ENCODE measurements around the gene ZNF784.

Gene ZNF784, protein sequence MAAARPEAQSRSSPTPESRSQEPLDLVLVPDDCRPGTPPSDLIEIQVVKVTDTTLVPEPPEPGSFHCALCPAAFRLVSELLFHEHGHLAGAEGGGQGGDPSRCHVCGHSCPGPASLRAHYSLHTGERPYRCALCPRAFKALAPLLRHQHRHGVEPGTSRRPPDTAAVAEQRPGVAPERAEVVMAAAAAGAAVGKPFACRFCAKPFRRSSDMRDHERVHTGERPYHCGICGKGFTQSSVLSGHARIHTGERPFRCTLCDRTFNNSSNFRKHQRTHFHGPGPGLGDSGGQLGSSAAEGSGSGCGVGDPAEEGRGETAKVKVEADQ

GRCh38 chr19:55624109-55625003, at the start of gene ZNF784:
Gene ZNF784, minus strand, starts transcription at chr19:55624566. Its CDS starts 5 bp downstream, at chr19:55624561.
- DNase-seq (ENCODE audit: insufficient read length, low spot score) = peak; percentile 98
- TF ChIP-seq POLR2A (IDR thresholded peaks at IDR 0.05; ENCODE audit: low read depth, low read length) = peak; percentile 70
- FAIRE-seq = no peak

DNA sequence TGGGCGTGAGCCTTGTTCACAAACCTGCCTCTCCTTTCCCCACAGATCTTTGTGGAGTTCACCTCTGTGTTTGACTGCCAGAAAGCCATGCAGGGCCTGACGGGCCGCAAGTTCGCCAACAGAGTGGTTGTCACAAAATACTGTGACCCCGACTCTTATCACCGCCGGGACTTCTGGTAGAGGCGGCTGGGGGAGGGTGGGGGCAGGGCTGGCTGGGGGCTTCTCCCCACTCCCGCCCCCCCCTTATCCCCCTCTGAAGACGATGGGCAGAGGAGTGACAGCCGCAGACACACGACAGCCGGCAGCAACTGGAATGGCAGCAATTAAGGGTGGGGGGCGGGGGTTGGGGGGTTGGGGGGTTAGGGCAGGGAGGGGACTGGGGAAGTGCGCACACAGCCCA, 49.5 kb upstream of the ZNF784 start:
- FAIRE-seq = no peak
- 0 out of 2 replicates have a peak, but pooled peaks have one; percentile 5 for TF ChIP-seq POLR2A (IDR thresholded peaks at IDR 0.05; ENCODE audit: low read depth, low read length)
- no peak for DNase-seq (ENCODE audit: insufficient read length, low spot score)

DNA sequence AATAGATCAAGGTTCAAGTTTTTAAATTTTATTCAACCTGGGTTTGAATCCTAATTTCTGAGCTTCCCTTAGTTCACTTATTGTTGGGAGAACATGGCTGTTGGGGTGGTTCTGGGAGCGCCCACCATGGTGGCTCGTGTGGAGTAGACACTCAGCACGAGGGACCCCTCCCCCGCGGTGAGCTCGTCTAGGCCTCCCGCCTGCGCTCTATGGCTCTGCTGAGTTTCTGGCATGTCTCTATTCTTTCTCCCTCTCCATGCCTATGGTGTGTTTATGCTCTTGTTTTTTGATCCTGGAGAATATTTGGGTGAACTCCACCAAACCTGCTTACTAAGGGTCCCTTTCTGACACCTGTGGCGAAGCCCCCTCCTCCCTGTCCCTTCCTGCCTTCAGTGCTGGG, 49.1 kb upstream of the ZNF784 start:
- no peak for DNase-seq (ENCODE audit: insufficient read length, low spot score)
- no peak for TF ChIP-seq POLR2A (IDR thresholded peaks at IDR 0.05; ENCODE audit: low read depth, low read length)
- no peak for FAIRE-seq

DNA sequence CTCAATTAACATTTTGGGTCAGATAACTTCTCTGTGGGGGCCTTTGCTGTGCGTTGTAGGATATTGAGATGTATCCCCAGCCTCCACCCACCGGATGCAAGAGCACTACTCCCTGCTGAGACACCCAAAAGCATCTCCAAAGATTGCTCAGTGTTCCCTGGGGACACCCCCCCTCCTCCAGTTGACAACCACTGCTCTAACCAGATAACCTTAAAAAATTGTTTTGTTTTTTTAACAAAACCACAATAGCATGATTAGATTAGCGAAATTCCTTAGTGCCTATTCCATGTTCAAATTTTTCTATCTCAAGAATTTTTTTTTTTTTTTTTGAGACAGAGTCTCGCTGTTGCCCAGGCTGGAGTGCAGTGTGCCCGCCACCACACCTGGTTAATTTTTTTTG, 48.1 kb upstream of the ZNF784 start:
- FAIRE-seq (no peak), DNase-seq (ENCODE audit: insufficient read length, low spot score) (peak; percentile 72)
- TF ChIP-seq POLR2A (IDR thresholded peaks at IDR 0.05; ENCODE audit: low read depth, low read length) = no peak

DNA sequence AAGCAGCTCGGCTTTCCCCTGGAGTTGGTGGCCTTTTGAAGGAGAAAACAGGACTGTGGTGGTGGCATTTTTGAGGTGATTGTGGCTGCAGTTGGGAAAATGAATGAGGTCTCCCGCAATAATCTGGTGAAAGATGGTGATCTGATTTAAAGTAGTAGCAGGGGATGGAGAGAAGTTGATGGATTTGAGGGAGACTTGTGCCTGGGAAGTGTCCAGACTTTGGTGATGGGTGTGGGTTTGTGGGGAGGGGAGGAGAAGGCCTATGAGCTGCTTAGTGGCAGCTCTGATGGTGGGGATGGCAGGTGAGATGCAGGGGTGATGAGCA, 46.6 kb upstream of the ZNF784 start:
- no peak for TF ChIP-seq POLR2A (IDR thresholded peaks at IDR 0.05; ENCODE audit: low read depth, low read length)
- DNase-seq (ENCODE audit: insufficient read length, low spot score) (no peak), FAIRE-seq (no peak)

DNA sequence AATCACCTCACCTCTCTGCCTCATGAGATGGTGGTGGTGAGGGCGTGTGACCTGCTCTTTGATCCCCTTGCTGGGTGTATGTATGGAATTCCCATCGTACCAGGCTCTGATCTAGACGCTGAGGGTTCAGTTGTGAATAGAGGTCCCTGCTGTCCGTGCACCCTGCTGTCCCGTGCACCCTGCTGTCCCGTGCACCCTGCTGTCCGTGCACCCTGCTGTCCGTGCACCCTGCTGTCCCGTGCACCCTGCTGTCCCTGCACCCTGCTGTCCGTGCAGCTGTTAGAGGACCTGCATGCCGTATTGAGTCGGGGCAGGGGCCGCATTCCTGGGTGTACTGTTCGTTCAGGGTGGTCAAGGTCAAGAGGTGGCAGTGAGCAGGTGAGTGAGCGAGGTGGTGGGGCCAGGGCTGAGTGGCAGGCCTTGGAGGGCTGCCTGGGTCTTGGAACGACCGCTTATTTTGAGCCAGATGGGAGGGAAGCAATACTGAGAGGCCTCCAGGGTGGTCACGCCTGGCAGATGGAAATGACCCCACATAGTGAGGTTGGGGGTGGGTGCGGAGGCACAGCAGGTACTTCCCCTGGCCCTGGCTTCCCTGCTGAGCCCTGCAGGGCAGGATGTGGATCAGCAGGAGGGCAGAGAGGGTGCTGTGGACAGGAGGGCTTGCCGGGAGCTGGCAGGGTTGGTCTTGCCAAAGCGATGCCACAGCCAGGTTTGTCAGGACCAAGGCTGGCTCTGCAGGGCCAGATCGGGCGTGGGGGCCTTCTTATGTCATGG, 46.1 kb upstream of the ZNF784 start:
- 0 out of 2 replicates have a peak, but pooled peaks have one; percentile 15 for TF ChIP-seq POLR2A (IDR thresholded peaks at IDR 0.05; ENCODE audit: low read depth, low read length)
- FAIRE-seq = peak; percentile 93
- peak; percentile 98 for DNase-seq (ENCODE audit: insufficient read length, low spot score)

- no peak for TF ChIP-seq POLR2A (IDR thresholded peaks at IDR 0.05; ENCODE audit: low read depth, low read length)
- no peak for DNase-seq (ENCODE audit: insufficient read length, low spot score)
- no peak for FAIRE-seq
Measured at GRCh38 chr19:55669418-55670279, 45.3 kb upstream of the ZNF784 start.

DNA sequence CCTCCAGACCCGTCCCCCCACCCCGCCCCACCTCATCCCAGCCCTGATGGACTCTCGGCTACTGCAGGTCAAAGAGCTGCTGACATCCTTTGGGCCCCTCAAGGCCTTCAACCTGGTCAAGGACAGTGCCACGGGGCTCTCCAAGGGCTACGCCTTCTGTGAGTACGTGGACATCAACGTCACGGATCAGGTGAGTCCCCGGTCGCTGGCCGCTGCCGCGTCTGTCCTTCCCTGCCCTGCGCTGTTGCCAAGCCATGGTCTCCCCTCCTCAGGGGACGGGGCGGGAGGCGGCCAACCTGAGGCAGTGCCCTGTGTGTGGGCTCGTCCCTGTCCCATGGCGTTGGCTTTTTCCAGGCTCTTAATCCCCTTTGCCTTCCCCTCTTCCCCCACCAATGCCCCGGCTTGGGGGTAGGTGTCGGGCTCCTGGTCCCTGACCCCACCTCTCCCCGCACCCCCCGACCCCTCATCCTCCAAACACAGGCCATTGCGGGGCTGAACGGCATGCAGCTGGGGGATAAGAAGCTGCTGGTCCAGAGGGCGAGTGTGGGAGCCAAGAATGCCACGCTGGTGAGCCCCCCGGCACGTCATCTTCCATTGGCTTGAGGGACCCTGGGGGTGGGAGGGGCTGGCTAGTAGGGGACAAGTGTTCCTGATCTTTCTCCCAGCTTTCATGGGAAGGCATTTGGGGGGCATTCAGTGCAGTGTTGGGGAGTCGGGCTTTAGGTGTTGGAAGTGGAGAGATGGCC, 44.4 kb upstream of the ZNF784 start:
- FAIRE-seq (no peak), DNase-seq (ENCODE audit: insufficient read length, low spot score) (no peak)
- no peak for TF ChIP-seq POLR2A (IDR thresholded peaks at IDR 0.05; ENCODE audit: low read depth, low read length)

DNA sequence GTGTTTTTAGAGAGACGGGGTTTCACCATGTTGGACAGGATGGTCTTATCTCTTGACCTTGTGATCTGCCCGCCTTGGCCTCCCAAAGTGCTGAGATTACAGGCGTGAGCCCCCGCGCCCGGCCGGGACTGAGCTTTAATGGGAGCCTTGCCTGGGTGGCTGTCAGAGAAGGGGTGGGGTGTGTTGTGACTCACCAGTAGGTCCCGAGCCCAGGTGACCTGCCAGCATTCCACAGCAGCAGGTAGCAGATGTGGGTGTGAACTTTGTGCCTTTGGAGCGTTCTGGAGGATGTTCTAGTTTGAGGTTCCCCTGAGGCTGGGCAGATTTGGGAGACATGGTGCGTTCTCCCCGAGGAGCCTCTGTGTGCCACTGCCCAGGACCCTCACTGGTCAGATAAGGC, 43.6 kb upstream of the ZNF784 start:
- DNase-seq (ENCODE audit: insufficient read length, low spot score) (no peak), FAIRE-seq (no peak)
- no peak for TF ChIP-seq POLR2A (IDR thresholded peaks at IDR 0.05; ENCODE audit: low read depth, low read length)

GRCh38 chr19:55667511-55667910, 43.1 kb upstream of the ZNF784 start:
- DNase-seq (ENCODE audit: insufficient read length, low spot score) = no peak
- FAIRE-seq = no peak
- no peak for TF ChIP-seq POLR2A (IDR thresholded peaks at IDR 0.05; ENCODE audit: low read depth, low read length)

GRCh38 chr19:55667006-55667381, 42.6 kb upstream of the ZNF784 start:
- no peak for FAIRE-seq
- TF ChIP-seq POLR2A (IDR thresholded peaks at IDR 0.05; ENCODE audit: low read depth, low read length) = no peak

DNA sequence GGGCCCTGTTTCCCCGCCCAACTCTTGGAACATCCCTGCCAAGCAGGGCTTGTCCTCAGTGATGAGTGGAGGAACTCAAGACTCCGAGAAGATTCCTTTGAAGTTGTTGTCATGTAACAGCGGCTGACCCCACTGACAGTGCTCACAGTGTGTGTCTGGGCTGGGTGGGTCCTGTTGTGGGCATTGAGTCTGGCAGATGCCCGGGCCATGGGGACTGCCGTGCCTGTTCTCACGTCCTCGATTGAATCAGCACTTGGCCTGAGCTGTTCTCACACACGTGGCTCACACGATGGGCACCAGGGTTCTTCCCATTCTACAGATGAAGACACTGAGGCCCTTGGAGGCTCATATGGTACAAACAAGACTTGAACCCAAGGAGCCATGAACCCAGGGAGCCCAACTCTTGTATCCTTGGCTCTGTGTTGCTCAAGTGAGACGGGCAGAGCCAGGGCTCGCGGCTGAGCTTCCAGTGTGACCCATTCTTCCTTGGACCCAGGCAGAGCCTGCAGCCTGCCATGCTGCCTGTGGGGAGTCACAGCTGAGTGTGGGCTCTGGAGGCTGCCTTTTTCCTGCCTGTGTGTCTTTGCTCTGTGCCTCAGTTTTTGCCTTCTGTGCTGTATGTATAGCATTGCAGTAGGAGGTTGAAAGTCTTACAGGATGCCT, 42.1 kb upstream of the ZNF784 start:
- no peak for TF ChIP-seq POLR2A (IDR thresholded peaks at IDR 0.05; ENCODE audit: low read depth, low read length)
- DNase-seq (ENCODE audit: insufficient read length, low spot score) (no peak), FAIRE-seq (no peak)

More at GRCh38 chr19:55667006-55667381, 42.6 kb upstream of the ZNF784 start:
- no peak for DNase-seq (ENCODE audit: insufficient read length, low spot score)
